GM10266 (cell line): ENCODE results near the gene KIFAP3.
"Not testable (repeated sequence)": the region's sequence is repeated elsewhere in the genome, so short reads cannot be mapped to it uniquely, and the experiment has no call there.

ENCODE experiments used
- DNase-seq: peaks from one replicate; pipeline ENCODE4 v3.0.0; 2012; ENCODE audit errors: extremely low spot score
- TF ChIP-seq, protein P1 (sequence below): IDR thresholded peaks from 2 replicates; pipeline ENCODE4 v1.5.1; 2012; ENCODE audit warnings: mild to moderate bottlenecking, low read depth; ENCODE audit not compliant: control insufficient read depth, insufficient read depth; ENCODE audit errors: missing control alignments

Gene KIFAP3

DNA sequence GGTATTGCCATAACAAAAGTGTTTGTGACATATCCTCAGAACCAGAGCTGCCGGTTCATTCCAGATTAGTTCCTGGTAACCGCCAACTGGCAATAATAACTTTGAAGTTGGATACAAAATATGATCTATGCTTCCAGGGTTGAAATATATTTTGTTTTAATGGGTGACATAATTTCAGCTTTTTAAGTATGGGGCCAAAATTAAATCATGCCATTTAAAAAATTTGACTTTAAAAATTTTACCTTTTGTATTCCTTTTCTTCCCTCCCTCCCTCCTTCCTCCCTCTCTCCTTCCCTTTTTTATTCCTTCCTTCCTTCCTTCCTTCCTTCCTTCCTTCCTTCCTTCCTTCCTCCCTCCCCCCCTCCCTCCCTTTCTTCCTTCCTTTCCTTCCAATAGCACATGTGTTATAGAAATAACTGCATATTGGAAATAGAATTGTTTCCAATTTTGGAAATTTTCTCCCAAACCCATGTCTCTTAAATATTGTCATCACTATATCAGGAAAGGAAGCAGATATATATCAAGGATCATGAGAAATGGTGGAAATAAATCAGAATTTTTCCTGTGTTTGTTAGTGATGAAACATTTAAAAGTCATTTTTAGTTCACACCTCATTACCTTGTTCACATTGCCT, 12.0 kb upstream of the KIFAP3 start:
- TF ChIP-seq, protein P1, sequence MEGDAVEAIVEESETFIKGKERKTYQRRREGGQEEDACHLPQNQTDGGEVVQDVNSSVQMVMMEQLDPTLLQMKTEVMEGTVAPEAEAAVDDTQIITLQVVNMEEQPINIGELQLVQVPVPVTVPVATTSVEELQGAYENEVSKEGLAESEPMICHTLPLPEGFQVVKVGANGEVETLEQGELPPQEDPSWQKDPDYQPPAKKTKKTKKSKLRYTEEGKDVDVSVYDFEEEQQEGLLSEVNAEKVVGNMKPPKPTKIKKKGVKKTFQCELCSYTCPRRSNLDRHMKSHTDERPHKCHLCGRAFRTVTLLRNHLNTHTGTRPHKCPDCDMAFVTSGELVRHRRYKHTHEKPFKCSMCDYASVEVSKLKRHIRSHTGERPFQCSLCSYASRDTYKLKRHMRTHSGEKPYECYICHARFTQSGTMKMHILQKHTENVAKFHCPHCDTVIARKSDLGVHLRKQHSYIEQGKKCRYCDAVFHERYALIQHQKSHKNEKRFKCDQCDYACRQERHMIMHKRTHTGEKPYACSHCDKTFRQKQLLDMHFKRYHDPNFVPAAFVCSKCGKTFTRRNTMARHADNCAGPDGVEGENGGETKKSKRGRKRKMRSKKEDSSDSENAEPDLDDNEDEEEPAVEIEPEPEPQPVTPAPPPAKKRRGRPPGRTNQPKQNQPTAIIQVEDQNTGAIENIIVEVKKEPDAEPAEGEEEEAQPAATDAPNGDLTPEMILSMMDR, result no peak

DNA sequence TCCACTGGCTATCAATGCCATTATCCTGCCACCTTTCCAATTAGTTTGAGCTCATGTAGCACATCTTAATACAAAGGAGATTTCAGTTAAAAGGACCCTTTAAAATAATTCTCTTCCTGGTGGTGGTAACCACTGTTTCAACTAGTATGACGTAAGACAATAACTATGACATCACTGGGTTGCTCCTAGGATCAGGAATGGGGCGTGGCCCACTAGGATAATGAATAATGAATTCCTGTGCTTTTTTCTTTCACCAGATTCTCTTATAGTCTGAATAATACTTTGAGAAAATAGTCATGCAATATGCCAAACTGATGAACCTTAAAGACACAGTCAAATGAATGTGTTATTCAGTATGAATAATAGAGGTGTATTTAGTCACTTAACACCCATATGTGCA, 10.6 kb upstream of the KIFAP3 start:
- DNase-seq, result no peak
- TF ChIP-seq, protein P1, result no peak

More for the DNA sequence above, 12.0 kb upstream of the KIFAP3 start:
- DNase-seq, result no peak

DNA sequence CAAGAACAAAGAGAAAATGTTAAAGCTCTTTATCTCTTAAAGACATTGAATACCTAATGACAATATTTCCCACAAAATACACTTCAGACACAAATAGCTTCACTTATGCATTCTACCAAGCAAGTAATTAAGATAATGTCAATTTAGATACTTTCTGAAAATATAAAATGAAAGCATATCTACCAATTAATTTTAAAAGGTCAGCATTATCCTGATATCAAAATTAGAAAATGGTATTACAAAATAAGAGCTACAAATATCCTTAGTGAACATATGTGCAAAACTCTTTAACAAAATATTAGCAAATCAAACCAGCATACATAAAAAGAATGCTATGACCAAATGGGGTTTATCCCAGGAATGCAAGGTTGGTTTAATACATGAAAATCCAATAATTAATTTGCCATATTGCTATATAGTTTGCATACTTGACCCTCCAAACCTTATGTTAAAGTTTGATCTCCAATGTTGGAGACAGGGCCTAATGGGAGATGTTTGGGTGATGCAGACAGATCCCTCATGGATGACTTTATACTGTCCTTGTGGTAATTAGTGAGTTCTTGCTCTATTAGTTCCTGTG, 4.2 kb upstream of the KIFAP3 start:
- DNase-seq, result no peak
- TF ChIP-seq, protein P1, result no peak

DNA sequence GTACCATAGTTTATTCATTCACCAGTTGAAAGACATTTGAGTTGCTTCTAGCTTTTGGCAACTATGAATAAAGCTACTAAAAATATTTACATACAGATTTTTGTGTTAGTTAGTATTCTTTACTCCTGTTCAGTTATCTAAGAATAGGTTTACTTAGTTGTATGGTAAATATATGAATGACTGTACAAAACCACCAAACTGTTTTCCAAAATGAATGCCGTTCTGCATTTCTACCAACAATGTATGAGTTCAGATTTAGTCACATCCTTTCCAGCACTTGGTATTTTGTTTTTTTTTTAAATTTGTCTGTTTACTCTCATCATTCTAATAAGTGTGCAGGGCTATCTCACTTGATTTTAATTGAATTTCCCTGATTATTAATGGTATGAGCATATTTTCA, 3.4 kb upstream of the KIFAP3 start:
- TF ChIP-seq, protein P1, result no peak
- DNase-seq, result no peak

DNA sequence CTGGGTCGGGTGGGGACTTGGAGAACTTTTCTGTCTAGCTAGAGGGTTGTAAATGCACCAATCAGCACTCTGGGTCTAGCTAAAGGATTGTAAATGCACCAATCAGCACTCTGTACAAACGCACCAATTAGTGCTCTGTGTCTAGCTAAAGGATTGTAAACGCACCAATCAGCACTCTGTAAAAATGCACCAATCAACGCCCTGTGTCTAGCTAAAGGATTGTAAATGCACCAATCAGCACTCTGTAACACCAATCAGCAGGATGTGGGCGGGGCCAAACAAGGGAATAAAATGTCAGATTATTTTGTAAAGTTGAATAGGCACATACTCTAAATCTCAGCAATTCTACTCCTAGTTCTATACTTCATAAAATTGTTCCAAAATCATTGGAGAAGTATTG, 2.5 kb upstream of the KIFAP3 start:
- not testable (repeated sequence) for DNase-seq

DNA sequence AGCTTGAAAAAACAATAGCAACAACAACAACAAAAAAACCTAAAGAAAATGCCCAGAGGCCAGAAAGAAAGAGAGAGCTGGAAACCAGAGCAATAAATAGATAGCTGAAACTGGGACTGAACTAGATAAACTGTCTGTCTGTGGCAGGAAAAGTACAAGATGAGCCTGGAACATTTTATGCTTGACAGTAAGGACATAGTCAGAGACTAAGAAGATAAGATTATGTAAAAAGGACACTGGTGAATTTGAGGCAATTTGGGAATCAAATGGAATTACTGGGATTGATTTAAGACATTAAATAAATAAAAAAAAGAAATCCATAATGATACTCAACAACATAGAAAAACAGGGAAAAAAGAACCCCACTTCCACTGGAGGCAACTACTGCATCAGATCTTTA, 1.7 kb upstream of the KIFAP3 start:
- TF ChIP-seq, protein P1, result no peak
- no peak for DNase-seq

DNA sequence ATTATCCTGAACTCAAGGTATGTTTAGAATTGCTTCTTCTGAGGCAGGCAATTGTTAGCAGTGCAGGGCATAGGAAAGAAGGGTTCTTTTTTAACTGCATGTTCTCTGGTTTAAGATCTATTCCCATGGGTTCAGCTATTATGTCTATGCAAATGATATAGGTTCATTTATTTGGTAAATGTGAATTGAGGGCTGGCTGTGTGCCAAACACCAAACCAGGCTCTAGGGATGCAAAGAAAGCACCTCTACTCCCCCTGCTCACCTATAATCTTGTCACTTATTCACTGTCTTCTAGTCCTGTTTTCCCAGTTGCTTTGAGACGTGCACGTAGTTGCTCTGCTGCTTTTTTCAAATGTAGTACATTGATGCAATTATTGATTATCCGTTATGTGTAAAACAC, 691 bp upstream of the KIFAP3 start:
- TF ChIP-seq, protein P1, result no peak
- no peak for DNase-seq

DNA sequence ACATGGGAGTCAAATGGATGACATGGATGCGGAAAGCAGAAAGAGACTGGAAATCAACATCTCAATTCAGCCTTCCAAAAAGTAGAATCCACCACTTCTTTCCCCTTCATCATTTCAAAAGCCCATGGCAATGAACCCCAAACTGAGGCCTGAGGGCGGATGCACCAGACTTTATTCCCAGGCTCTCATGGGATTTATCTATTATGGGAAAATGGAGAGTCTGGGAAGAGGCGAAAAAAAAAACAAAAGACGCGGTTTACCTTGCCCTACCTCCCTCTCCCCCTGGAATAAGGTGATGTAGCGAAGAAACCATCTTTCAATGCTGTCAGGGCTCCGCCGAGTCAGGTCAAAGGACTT, 624 bp downstream of the KIFAP3 start:
- DNase-seq, result no peak
- TF ChIP-seq, protein P1, result no peak
